Sigmoid colon (tissue), 3 donors: Measurements from ENCODE around the gene CCDC187.

Experiments used
- POLR2A ChIP-seq, 2 donors: fragments of 450-650 bp; IDR thresholded peaks; one replicate each; pipeline ENCODE4 v1.6.1; 2016; ENCODE audit warnings: antibody characterized with exemption in 2 of 2, mild to moderate bottlenecking in 2 of 2, moderate library complexity in 2 of 2
- TF ChIP-seq, protein P1 (sequence below), 4 experiments: fragments of 450-650 bp in 3 of 4; fragments of 200-600 bp in 1 of 4; IDR thresholded peaks; one replicate each; pipeline ENCODE4 v1.5.1; 2016 to 2019; ENCODE audit warnings: antibody characterized with exemption in 4 of 4, mild to moderate bottlenecking in 3 of 4, moderate library complexity in 2 of 4

DNA sequence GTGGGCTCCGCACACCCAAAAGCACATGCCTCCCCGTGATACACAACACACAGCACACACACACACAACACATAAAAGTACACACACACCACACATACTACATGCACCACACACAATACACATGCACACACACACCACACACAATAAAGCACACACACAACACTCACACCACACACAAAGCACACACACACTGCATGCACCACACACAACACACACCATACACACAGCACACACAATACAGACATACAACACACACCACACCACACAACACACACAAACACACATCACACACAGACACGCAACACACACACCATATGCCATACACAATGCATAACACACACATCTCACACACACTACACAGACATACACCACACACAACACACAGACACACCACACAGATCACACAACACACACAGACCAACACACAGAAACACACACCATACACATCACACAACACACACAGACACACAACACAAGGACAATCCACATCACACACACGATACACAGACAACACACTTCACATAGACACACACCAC, 3.4 kb upstream of the CCDC187 start:
- TF ChIP-seq, protein P1, sequence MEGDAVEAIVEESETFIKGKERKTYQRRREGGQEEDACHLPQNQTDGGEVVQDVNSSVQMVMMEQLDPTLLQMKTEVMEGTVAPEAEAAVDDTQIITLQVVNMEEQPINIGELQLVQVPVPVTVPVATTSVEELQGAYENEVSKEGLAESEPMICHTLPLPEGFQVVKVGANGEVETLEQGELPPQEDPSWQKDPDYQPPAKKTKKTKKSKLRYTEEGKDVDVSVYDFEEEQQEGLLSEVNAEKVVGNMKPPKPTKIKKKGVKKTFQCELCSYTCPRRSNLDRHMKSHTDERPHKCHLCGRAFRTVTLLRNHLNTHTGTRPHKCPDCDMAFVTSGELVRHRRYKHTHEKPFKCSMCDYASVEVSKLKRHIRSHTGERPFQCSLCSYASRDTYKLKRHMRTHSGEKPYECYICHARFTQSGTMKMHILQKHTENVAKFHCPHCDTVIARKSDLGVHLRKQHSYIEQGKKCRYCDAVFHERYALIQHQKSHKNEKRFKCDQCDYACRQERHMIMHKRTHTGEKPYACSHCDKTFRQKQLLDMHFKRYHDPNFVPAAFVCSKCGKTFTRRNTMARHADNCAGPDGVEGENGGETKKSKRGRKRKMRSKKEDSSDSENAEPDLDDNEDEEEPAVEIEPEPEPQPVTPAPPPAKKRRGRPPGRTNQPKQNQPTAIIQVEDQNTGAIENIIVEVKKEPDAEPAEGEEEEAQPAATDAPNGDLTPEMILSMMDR (IDR thresholded peaks at IDR 0.05), result no peak
- TF ChIP-seq POLR2A (IDR thresholded peaks at IDR 0.05), result no peak
